HL-60 (cell line): ENCODE data around the gene PRKCE.

Experiments
- CTCF ChIP-seq: IDR thresholded peaks from one replicate; pipeline ENCODE4 v1.5.1; 2011; ENCODE audit warnings: low read length, control low read depth, inconsistent platforms; ENCODE audit not compliant: insufficient read depth
- GABPA ChIP-seq: IDR thresholded peaks from 2 replicates; pipeline ENCODE4 v1.6.1; 2012; ENCODE audit warnings: low read depth
- POLR2AphosphoS5 ChIP-seq: IDR thresholded peaks from 2 replicates; pipeline ENCODE4 v1.6.1; 2012; ENCODE audit warnings: low read depth
- REST ChIP-seq: IDR thresholded peaks from 2 replicates; pipeline ENCODE4 v1.6.1; 2012; ENCODE audit warnings: low read depth; ENCODE audit not compliant: insufficient replicate concordance

GRCh38 chr2:45681675-45682074 is 30.2 kb downstream of the PRKCE start:
- no peak for TF ChIP-seq POLR2AphosphoS5
- no peak for TF ChIP-seq REST
- no peak for TF ChIP-seq CTCF
- no peak for TF ChIP-seq GABPA
